NCI-H748 (cell line): ENCODE results near the gene IRGM.

Experiments used
- DNase-seq: peaks from one replicate; lab custom pipeline; 2025; ENCODE audit not compliant: unreplicated experiment; lab: John Stamatoyannopoulos, UW

Gene IRGM

GRCh38 chr5:150895431-150896428, 49.4 kb downstream of the IRGM start:
- no peak for DNase-seq
